ENCODE results near the gene ZP3.
"Not testable (repeated sequence)": the region's sequence is repeated elsewhere in the genome, so short reads cannot be mapped to it uniquely, and the experiment has no call there.

The ZP3 gene

GRCh38 chr7:76443846-76444245 lies 19.1 kb downstream of the ZP3 start:
- not testable (repeated sequence) for DNase-seq

- DNase-seq: peak; percentile 49
Observed at GRCh38 chr7:76445577-76446008, 20.8 kb downstream of the ZP3 start.

- not testable (repeated sequence) for DNase-seq
Observed at GRCh38 chr7:76457017-76457416, 32.3 kb downstream of the ZP3 start.

- not testable (repeated sequence) for DNase-seq
Observed at GRCh38 chr7:76458504-76458903, 33.8 kb downstream of the ZP3 start.

GRCh38 chr7:76460767-76461166 lies 36.0 kb downstream of the ZP3 start:
- DNase-seq: not testable (repeated sequence)

DNA sequence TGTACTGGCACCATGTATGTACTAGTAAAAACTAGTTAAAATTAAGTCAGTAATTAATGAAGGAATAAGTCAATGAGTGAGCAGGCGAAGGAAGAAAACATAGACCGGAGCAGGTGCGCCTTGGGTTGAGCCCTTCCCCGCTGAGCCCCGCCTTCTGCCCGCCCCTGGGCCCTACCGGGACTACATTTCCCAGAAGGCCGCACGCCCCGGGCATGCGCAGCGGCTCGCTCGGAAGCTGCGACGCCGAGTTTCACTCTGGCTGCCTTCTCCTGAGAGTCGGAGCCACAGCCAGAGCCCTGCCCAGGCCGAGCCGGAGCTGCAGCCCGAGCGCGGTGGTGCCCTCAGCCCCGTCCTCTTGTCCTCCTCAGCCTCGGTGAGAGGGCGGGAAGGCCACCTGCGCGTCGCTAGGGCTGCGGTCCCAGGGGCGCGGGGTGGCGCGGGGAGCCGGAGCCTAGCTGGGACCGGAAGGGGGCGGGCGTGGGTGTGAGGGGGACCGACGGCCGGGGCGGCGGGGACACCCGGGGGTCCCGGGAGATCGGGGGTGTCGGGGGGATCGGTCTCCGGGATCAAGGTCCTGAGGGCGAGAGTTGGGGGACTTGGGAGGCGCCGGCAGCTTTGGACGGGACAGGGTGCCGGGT lies 36.8 kb downstream of the ZP3 start, which contains the start of gene DTX2:
TSS of gene DTX2 (plus strand) at position 246 of the 638 bp plus-strand sequence. CDS start 18,801 bp downstream, outside the sequence.
- not testable (repeated sequence) for DNase-seq

GRCh38 chr7:76462271-76462882 lies 37.6 kb downstream of the ZP3 start:
- not testable (repeated sequence) for DNase-seq

- not testable (repeated sequence) for DNase-seq
Observed at GRCh38 chr7:76464959-76465358, 40.2 kb downstream of the ZP3 start.

DNA sequence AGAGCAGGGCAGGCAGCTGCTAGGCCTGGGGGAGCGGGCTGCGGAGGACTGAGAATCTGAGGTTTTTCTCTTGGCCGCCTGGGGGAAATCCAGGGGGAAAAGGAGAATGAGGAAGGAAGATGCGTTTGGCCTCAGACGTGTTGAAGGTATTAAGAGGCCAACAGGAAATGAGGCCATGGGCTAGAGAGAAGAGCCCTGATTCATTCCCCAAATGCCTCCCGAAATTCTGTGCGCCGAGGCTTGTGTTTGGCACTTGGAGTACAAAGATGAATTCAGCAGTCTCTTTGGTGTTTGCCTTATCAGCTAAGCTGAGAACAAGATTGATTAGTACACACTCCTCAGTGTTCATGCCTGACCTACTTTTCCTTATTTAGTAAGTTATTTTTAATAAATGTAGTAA lies 41.2 kb downstream of the ZP3 start:
- not testable (repeated sequence) for DNase-seq

DNA sequence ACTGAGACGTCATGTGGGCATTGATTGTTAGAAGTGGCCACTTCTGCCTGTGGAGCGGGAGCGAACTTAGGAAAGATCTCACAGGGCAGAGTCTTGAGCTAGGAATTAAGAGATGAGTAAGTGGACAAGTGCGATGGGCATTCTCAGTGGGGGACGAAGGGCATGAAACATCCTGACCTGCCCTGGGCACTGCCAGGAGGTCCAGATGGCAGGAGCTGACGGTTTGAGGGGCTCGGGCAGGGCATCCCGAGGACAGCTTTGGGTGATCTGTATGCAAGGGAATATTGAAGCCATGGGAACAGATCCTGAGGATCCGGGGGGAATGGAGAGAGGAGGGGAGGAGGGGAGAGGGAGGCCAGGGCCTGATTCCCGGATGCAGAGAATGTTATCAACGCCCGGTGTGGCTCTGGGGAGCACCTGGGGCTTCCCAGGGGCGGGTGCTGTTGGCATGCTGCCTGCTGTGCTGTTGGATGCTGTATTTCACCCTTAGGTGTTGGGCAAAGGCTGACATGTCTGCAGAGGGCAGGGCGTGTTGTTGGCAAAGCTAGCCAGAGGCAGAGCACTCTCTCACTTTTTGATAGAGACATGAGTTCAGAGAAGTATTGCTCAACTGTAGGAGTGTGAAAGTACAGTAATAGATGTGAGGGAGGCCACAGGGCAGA lies 43.1 kb downstream of the ZP3 start:
- not testable (repeated sequence) for DNase-seq

GRCh38 chr7:76471556-76472221 lies 46.9 kb downstream of the ZP3 start:
- DNase-seq: not testable (repeated sequence)

GRCh38 chr7:76473097-76473496 lies 48.3 kb downstream of the ZP3 start:
- not testable (repeated sequence) for DNase-seq

- not testable (repeated sequence) for DNase-seq
Observed at GRCh38 chr7:76476280-76476679, 51.5 kb downstream of the ZP3 start.

- not testable (repeated sequence) for DNase-seq
Observed at GRCh38 chr7:76476742-76477474, 52.2 kb downstream of the ZP3 start.

DNA sequence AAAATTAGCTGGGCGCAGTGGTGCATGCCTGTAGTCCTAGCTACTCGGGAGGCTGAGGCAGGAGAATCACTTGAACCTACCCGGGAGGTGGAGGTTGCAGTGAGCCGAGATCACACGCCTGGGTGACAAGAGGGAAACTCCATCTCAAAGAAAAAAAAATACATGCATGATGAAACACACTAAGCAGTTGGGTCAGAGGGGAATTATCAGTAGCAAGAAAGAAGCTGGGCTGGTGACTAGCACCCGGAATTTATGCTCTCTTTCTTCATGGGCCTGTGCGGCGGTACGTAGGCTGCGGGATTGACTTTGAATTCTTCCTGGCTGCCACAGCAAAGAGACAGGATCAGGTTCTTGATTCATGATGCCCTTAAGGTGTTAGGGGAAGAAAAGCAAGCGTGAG lies 54.9 kb downstream of the ZP3 start:
- DNase-seq: not testable (repeated sequence)

DNA sequence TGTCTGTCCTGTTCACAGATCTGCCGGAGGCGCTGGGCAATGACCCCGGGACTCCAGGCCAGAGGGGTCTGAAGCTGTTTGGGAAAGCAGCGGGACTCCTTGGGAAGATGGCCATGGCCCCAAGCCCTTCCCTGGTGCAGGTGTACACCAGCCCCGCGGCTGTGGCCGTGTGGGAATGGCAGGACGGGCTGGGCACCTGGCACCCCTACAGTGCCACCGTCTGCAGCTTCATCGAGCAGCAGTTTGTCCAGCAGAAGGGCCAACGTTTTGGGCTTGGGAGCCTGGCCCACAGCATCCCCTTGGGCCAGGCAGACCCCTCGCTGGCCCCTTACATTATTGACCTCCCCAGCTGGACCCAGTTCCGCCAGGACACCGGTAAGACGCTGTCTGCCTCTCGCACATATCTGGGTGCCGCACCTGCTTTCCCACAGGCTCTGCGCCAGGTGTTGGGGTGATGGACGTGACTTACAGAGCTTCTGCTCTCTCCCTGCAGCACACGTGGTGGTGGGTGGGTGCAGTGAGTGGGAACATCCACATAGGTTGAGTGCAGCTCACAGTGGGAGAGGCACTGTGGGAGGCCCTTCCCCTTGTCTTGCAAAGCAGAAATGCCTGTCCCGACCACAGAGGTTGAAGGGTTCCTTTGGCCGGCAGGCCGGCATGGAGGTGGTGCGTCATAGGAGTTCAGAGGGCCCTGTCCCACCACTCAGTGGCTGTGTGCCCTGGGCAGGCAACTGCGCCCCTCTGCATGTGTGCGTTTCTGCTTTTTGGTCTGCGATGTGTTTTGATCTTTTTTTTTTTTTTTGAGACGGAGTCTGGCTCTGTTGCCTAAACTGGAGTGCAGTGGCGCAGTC lies 55.9 kb downstream of the ZP3 start:
- DNase-seq: not testable (repeated sequence)

- not testable (repeated sequence) for DNase-seq
Observed at GRCh38 chr7:76482660-76483059, 57.9 kb downstream of the ZP3 start.

GRCh38 chr7:76483081-76483480 lies 58.3 kb downstream of the ZP3 start:
- not testable (repeated sequence) for DNase-seq

DNA sequence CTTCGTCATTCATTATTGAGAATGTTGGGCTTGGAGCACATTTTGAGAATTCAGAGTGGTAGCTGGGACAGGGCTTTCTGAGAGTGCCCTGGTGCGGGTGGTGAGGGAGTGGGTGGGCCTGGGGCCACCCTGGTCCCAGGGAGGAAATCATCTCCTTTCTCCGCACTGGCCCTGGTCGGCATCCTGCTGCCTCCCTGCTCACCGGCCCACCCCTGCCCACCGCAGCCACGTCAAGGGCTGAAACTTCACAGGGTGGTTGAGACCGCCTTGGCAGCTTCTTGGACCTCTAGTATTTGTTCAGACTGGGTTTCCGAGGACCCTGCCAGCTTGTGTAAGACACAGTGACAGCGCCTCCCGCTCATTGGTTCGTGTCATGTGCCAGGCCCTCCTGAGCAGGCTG lies 59.7 kb downstream of the ZP3 start:
- not testable (repeated sequence) for DNase-seq

DNA sequence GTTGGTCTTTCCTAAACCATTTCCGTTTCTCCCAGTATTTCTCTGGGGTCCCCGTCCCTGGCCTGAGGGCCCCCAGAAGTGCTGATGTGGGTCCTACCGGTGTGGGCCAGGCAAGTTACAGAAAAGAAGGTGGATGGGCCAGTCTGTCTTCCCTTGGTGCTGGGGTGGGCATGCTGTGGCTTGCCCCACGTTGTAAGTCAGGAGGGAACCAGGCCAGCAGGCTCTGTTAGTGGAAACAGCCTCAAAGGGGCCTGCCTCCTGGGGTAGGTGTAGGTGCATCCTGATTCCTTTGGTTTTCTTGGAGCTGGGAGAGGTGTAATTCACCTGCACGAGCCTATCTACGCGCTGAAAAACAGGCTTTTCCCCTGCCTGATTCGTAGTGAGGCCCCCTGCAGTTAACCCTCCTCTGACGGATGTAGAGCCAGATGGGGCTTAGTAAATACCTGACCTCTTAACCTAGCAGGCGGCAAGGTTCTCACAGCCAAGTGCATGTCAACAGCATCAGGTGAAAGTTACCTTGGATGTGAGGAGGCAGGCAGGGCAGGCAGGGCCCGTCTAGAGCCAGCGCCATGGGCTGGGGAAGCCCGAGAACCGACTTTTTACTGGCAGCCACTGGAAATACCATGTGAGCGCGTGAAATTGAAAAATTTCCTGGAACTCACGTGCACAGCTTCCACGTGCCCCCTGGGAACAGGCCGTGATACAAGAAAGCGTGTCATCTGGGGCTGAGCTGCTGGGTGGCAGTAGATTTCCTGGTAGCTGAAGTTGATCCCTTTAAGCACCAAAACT lies 61.3 kb downstream of the ZP3 start:
- not testable (repeated sequence) for DNase-seq

GRCh38 chr7:76486618-76487017 lies 61.9 kb downstream of the ZP3 start:
- DNase-seq: not testable (repeated sequence)

All from hematopoietic multipotent progenitor cell treated with erythropoietin and hydrocortisone succinate and interleukin-3 and kit ligand, for 8 days (in vitro differentiated cells).